Stimulated activated CD8-positive, alpha-beta memory T cell treated with anti-CD3 and anti-CD28 coated beads, Interleukin-7, amount 100 ng/mL, for 24 hours (primary cell): Measurements from ENCODE around the gene OCRL.

ENCODE experiments used
- DNase-seq: peaks from one replicate; pipeline ENCODE4 v3.0.0-alpha.2; 2020; ENCODE audit warnings: low read depth

The OCRL gene

GRCh38 chrX:129585691-129586090 lies 45.6 kb downstream of the OCRL start:
- DNase-seq = no peak

GRCh38 chrX:129586446-129586845 lies 46.4 kb downstream of the OCRL start:
- DNase-seq = no peak

- DNase-seq = no peak
Measured at GRCh38 chrX:129590596-129590995, 50.5 kb downstream of the OCRL start.

GRCh38 chrX:129593137-129593536 lies 53.1 kb downstream of the OCRL start:
- DNase-seq = no peak

- DNase-seq = no peak
Measured at GRCh38 chrX:129594781-129595180, 54.7 kb downstream of the OCRL start.

GRCh38 chrX:129596077-129596476 lies 56.0 kb downstream of the OCRL start:
- DNase-seq = no peak

- DNase-seq = no peak
Measured at GRCh38 chrX:129597905-129598304, 57.8 kb downstream of the OCRL start.

GRCh38 chrX:129599499-129599898 lies 59.4 kb downstream of the OCRL start:
- DNase-seq = no peak

- DNase-seq = no peak
Measured at GRCh38 chrX:129599996-129600395, 59.9 kb downstream of the OCRL start.

GRCh38 chrX:129600981-129601424 lies 60.9 kb downstream of the OCRL start:
- DNase-seq = no peak

- DNase-seq = no peak
Measured at GRCh38 chrX:129606918-129607317, 66.9 kb downstream of the OCRL start.

GRCh38 chrX:129608496-129608895 lies 68.4 kb downstream of the OCRL start:
- DNase-seq = no peak

GRCh38 chrX:129609395-129609794 lies 69.3 kb downstream of the OCRL start:
- no peak for DNase-seq

GRCh38 chrX:129612396-129612795 lies 72.3 kb downstream of the OCRL start:
- no peak for DNase-seq

- DNase-seq = no peak
Measured at GRCh38 chrX:129613596-129613995, 73.5 kb downstream of the OCRL start.

GRCh38 chrX:129614481-129615255 lies 74.6 kb downstream of the OCRL start:
- no peak for DNase-seq

- no peak for DNase-seq
Measured at GRCh38 chrX:129617420-129617819, 77.4 kb downstream of the OCRL start.

- DNase-seq = no peak
Measured at GRCh38 chrX:129618997-129619396, 78.9 kb downstream of the OCRL start.

- DNase-seq = no peak
Measured at GRCh38 chrX:129622757-129623301, 82.8 kb downstream of the OCRL start.

GRCh38 chrX:129626026-129626425 lies 86.0 kb downstream of the OCRL start:
- DNase-seq = no peak

- DNase-seq = no peak
Measured at GRCh38 chrX:129629837-129630236, 89.8 kb downstream of the OCRL start.

- DNase-seq = no peak
Measured at GRCh38 chrX:129631849-129632248, 91.8 kb downstream of the OCRL start.

- DNase-seq = no peak
Measured at GRCh38 chrX:129632443-129632842, 92.4 kb downstream of the OCRL start.

- DNase-seq = no peak
Measured at GRCh38 chrX:129634541-129634940, 94.5 kb downstream of the OCRL start.
